Keratinocyte (primary cell): ENCODE results near the gene TMEM87A. TPM values are rescaled to one million over a fixed set of nuclear protein-coding genes. Genes with fewer than 3 reads are reported as not detected.

Experiments
- DNase-seq: peaks from one replicate; pipeline ENCODE4 v3.0.0-alpha.2; 2011; ENCODE audit warnings: low read depth, missing footprints, low spot score
- FAIRE-seq: peaks from 2 replicates; lab custom pipeline; 2011; peaks lifted over from hg19 to GRCh38; lab: Jason Lieb, UNC
- H2AFZ ChIP-seq: 2 replicates; pipeline ENCODE4 v1.6.0; 2012; ENCODE audit warnings: low read length, control low read depth, inconsistent platforms; ENCODE audit not compliant: control insufficient read depth
- H3K27ac ChIP-seq: 2 replicates; pipeline ENCODE4 v1.5.1; 2011; ENCODE audit warnings: low read length; ENCODE audit not compliant: control insufficient read depth, insufficient read depth
- H3K27me3 ChIP-seq: 3 replicates; pipeline ENCODE4 v1.6.0; 2011; ENCODE audit warnings: low read length; ENCODE audit not compliant: control insufficient read depth, insufficient read depth; ENCODE audit errors: extremely low read depth
- H3K36me3 ChIP-seq, 2 experiments: 2 replicates in 1 of 2; 3 replicates in 1 of 2; pipeline ENCODE4 v1.5.1; 2011; ENCODE audit warnings: low read length in 2 of 2, mild to moderate bottlenecking in 1 of 2; ENCODE audit not compliant: control insufficient read depth in 2 of 2, insufficient read depth in 2 of 2; ENCODE audit errors: extremely low read depth in 1 of 2
- H3K4me1 ChIP-seq: 3 replicates; pipeline ENCODE4 v1.5.1; 2011; ENCODE audit warnings: low read length; ENCODE audit not compliant: control insufficient read depth, insufficient read depth; ENCODE audit errors: extremely low read depth
- H3K4me2 ChIP-seq: 3 replicates; pipeline ENCODE4 v1.6.0; 2011; ENCODE audit warnings: low read depth, low read length; ENCODE audit not compliant: control insufficient read depth, insufficient read depth; ENCODE audit errors: extremely low read depth
- H3K4me3 ChIP-seq, 3 experiments: fragments of 200-600 bp in 1 of 3; sonication (generic) in 1 of 3; 2 replicates in 2 of 3; 3 replicates in 1 of 3; pipeline ENCODE4 v1.5.1; 2011 to 2016; ENCODE audit warnings: low read length in 3 of 3, mild to moderate bottlenecking in 3 of 3, control low read depth in 2 of 3, inconsistent platforms in 1 of 3, low read depth in 1 of 3, mixed read lengths in 1 of 3, mixed run types in 1 of 3, moderate library complexity in 1 of 3; ENCODE audit not compliant: control insufficient read depth in 2 of 3, insufficient read depth in 2 of 3; ENCODE audit errors: extremely low read depth in 1 of 3
- H3K79me2 ChIP-seq: 2 replicates; pipeline ENCODE4 v1.6.0; 2012; ENCODE audit warnings: low read length; ENCODE audit not compliant: control insufficient read depth, insufficient read depth
- H3K9ac ChIP-seq: 3 replicates; pipeline ENCODE4 v1.6.0; 2011; ENCODE audit warnings: low read length; ENCODE audit not compliant: control insufficient read depth, insufficient read depth; ENCODE audit errors: extremely low read depth
- H3K9me1 ChIP-seq: 3 replicates; pipeline ENCODE4 v1.6.0; 2011; ENCODE audit warnings: low read length; ENCODE audit not compliant: control insufficient read depth, insufficient read depth; ENCODE audit errors: extremely low read depth
- H3K9me3 ChIP-seq: 2 replicates; pipeline ENCODE4 v1.5.1; 2012; ENCODE audit warnings: low read depth, low read length; ENCODE audit not compliant: control insufficient read depth
- H4K20me1 ChIP-seq: 3 replicates; pipeline ENCODE4 v1.6.0; 2011; ENCODE audit warnings: low read length; ENCODE audit not compliant: control insufficient read depth, insufficient read depth; ENCODE audit errors: extremely low read depth
- EZH2 ChIP-seq: IDR thresholded peaks from one replicate; pipeline ENCODE4 v1.6.1; 2012; ENCODE audit warnings: inconsistent platforms, mild to moderate bottlenecking, low read length, moderate library complexity
- dilution Hi-C: fragments of 300-500 bp; cut with MboI; formaldehyde crosslinking; loops from one replicate; pipeline ENCODE4 v1.7.0; 2020; ENCODE audit warnings: low sequenced_read_pairs; ENCODE audit not compliant: extremely low pct_ligation_motif_present
- polyA plus RNA-seq, 5 experiments: library from polyadenylated mRNA; depleted of rRNA in 3 of 5; stranded (reverse) in 3 of 5; stranded (forward) in 1 of 5; unstranded in 1 of 5; fragments of >200 nt; gene quantifications; 1 replicate in 1 of 5; 2 replicates in 3 of 5; 3 replicates in 1 of 5; pipeline versions ENCODE4 v1.2.1 to v1.2.3, GENCODE V29; 2011 to 2012; ENCODE audit warnings: missing spikeins in 2 of 5, low read depth in 1 of 5, low replicate concordance in 1 of 5
- TF ChIP-seq, protein P1 (sequence below), 3 experiments: IDR thresholded peaks in 1 of 3; conservative IDR thresholded peaks in 1 of 3; optimal IDR thresholded peaks in 1 of 3; 2 replicates in 2 of 3; 3 replicates in 1 of 3; pipeline versions ENCODE3 to v1.5.1; 2011; ENCODE audit warnings: low read length in 3 of 3, mild to moderate bottlenecking in 3 of 3, moderate library complexity in 2 of 3, control low read depth in 1 of 3, inconsistent platforms in 1 of 3; ENCODE audit not compliant: insufficient read depth in 2 of 3; ENCODE audit errors: extremely low read depth in 1 of 3

Gene TMEM87A
- polyA plus RNA-seq, 1 donor (not counting 4 experiments of a cell fraction or from before 2014, with no cell fraction given) = 43.7 TPM

DNA sequence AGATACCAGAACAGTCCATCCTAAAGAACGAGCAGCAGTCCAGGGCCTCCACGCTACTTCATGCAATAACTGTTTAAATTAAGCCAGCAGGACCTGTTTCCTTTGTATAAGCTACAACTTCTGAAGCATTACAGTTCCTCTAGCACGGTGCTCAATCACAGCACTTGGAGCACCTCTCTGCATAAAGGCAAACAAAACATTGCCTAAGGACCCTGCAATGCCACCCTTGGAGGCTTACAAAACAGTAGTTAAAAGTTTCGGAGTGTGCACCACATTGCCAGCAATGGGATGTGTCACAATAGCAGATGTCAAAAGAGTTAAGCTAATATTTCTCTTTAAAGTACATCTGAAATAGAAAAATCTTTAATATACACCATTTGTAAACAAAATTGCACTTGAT, 62.5 kb downstream of the TMEM87A start:
- TF ChIP-seq, protein P1, sequence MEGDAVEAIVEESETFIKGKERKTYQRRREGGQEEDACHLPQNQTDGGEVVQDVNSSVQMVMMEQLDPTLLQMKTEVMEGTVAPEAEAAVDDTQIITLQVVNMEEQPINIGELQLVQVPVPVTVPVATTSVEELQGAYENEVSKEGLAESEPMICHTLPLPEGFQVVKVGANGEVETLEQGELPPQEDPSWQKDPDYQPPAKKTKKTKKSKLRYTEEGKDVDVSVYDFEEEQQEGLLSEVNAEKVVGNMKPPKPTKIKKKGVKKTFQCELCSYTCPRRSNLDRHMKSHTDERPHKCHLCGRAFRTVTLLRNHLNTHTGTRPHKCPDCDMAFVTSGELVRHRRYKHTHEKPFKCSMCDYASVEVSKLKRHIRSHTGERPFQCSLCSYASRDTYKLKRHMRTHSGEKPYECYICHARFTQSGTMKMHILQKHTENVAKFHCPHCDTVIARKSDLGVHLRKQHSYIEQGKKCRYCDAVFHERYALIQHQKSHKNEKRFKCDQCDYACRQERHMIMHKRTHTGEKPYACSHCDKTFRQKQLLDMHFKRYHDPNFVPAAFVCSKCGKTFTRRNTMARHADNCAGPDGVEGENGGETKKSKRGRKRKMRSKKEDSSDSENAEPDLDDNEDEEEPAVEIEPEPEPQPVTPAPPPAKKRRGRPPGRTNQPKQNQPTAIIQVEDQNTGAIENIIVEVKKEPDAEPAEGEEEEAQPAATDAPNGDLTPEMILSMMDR (optimal IDR thresholded peaks at IDR 0.05 in 1 of 3, IDR thresholded peaks at IDR 0.05 in 1 of 3, conservative IDR thresholded peaks at IDR 0.05 in 1 of 3; ENCODE audit: extremely low read depth in 1 of 3, insufficient read depth in 2 of 3, low read length in 3 of 3) = no peak
- TF ChIP-seq EZH2 = no peak
- DNase-seq (no peak), FAIRE-seq (no peak)
- dilution Hi-C loops = no loop called here
- Histone ChIP-seq H3K9ac (no peak overlapping the region), H4K20me1 (no peaks in the 10 kb centered on the region), H3K27ac (no peak overlapping the region), H3K9me3 (no peaks in the 10 kb centered on the region), H3K79me2 (peaks cover 24% of the 10 kb centered on the region), H3K27me3 (no peaks in the 10 kb centered on the region), H3K36me3 (peaks cover 9% of the 10 kb centered on the region in 2 experiments), H3K9me1 (peaks cover 4% of the 10 kb centered on the region), H3K4me1 (peaks cover 11% of the 10 kb centered on the region), H3K4me2 (no peak overlapping the region), H3K4me3 (no peak overlapping the region), H2AFZ (no peak overlapping the region)

DNA sequence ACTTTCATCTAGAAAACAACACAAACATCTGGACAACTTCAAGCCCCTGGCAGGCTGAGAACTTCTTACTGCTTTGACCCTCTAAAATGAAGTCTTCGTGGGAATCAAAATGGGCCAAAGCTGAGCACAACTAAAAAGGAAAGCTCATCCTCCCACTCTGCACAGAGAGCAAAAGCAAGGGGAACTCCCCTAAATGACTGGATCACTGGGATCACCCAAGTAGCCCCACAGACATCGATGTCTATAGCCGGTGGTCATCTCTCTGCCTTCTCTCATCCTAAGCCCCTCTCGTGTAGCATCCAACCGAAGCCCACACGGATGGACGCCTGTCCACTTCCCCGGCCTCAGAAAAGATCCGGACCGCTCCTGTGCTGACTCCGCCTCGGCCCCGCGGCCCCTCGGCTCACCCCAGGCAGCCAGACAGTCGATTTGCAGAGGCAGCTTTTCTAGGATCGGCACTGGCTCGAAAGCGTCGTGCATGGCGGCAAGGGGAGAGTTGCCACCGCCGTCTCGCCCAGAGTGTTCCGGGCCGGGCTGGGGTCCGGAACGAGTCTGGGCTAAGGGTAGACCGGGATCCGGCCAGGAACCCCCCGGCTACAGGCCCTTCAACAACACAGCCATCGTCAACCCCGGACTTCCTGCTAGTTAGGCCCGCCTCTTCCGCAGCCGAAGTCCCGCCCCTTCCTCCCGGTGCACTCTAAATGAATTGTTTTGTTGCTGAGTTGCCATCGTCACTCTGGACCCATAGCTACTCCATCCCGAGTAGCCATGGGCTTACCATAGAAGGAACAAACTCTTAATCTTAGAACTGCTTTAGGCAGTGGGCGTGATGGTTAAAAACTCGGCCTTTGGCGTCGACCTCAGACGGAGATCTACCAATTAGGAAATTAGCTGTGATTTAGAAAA, 65.3 kb downstream of the TMEM87A start, which contains the start of gene VPS39:
Gene VPS39 (minus strand): TSS at position 631 of the 906 bp plus-strand sequence. CDS start 151 bp downstream, at position 480.
- DNase-seq (peak; percentile 9), FAIRE-seq (no peak)
- H3K36me3 ChIP-seq = peaks cover 6 to 9% of the 10 kb centered on the region in 2 experiments
- H3K4me3 ChIP-seq = peak within 1 kb of the TSS; percentile 83 to 93 (median 89)
- no peaks in the 10 kb centered on the region for H3K27me3 ChIP-seq
- peaks cover 34% of the 10 kb centered on the region for H3K79me2 ChIP-seq
- H3K9me1 ChIP-seq = peaks cover 4% of the 10 kb centered on the region
- H3K27ac ChIP-seq = peak within 1 kb of the TSS; percentile 89
- peak within 1 kb of the TSS; percentile 93 for H3K9ac ChIP-seq
- H3K4me2 ChIP-seq = peak within 1 kb of the TSS; percentile 95
- H2AFZ ChIP-seq = peak within 1 kb of the TSS; percentile 89
- peaks cover 11% of the 10 kb centered on the region for H3K4me1 ChIP-seq
- no peaks in the 10 kb centered on the region for H4K20me1 ChIP-seq
- H3K9me3 ChIP-seq = no peaks in the 10 kb centered on the region
- TF ChIP-seq, protein P1 (optimal IDR thresholded peaks at IDR 0.05 in 1 of 3, IDR thresholded peaks at IDR 0.05 in 1 of 3, conservative IDR thresholded peaks at IDR 0.05 in 1 of 3; ENCODE audit: extremely low read depth in 1 of 3, insufficient read depth in 2 of 3, low read length in 3 of 3) = no peak
- TF ChIP-seq EZH2 = no peak
- dilution Hi-C loops = no loop called here
